Osteocyte (in vitro differentiated cells): ENCODE data around the gene ME1. TPM values are rescaled to one million over a fixed set of nuclear protein-coding genes. Genes with fewer than 3 reads are reported as not detected.

ENCODE experiments used
- DNase-seq: peaks from one replicate; pipeline ENCODE4 v3.0.0; 2021; ENCODE audit warnings: mixed read lengths; ENCODE audit not compliant: unreplicated experiment; ENCODE audit errors: extremely low spot score
- H3K27ac Mint-ChIP-seq: one replicate; pipeline ENCODE4 v1.8.0; 2021; ENCODE audit warnings: mild to moderate bottlenecking, mixed read lengths; ENCODE audit not compliant: unreplicated experiment
- H3K27me3 Mint-ChIP-seq: one replicate; pipeline ENCODE4 v1.8.0; 2021; ENCODE audit warnings: mixed read lengths; ENCODE audit not compliant: unreplicated experiment
- H3K36me3 Mint-ChIP-seq: one replicate; pipeline ENCODE4 v1.8.0; 2021; ENCODE audit warnings: mixed read lengths; ENCODE audit not compliant: unreplicated experiment
- H3K4me1 Mint-ChIP-seq: one replicate; pipeline ENCODE4 v1.8.0; 2021; ENCODE audit warnings: mixed read lengths; ENCODE audit not compliant: unreplicated experiment
- H3K4me3 Mint-ChIP-seq: one replicate; pipeline ENCODE4 v1.8.0; 2021; ENCODE audit warnings: mild to moderate bottlenecking, moderate library complexity, mixed read lengths; ENCODE audit not compliant: unreplicated experiment
- H3K9me3 Mint-ChIP-seq: one replicate; pipeline ENCODE4 v1.8.0; 2021; ENCODE audit warnings: mixed read lengths; ENCODE audit not compliant: unreplicated experiment
- CTCF ChIP-seq: fragments of 200-600 bp; sonication (generic); IDR thresholded peaks from 2 replicates; pipeline ENCODE4 v1.5.0; 2021; ENCODE audit warnings: antibody characterized with exemption, mild to moderate bottlenecking, moderate library complexity
- total RNA-seq: library from RNA; stranded (reverse); gene quantifications from 2 replicates; pipeline ENCODE4 v1.2.1, GENCODE V29; 2021

ME1 gene
- total RNA-seq, 1 donor from 2014 or later, result 28.0 TPM

- Mint-ChIP-seq H3K27ac (no peak overlapping the region), H3K4me3 (no peak overlapping the region), H3K9me3 (no peaks in the 10 kb centered on the region), H3K36me3 (peaks cover 10% of the 10 kb centered on the region), H3K27me3 (no peaks in the 10 kb centered on the region), H3K4me1 (peaks cover 24% of the 10 kb centered on the region)
- no peak for DNase-seq
- no peak for TF ChIP-seq CTCF
Observed at GRCh38 chr6:83202031-83202430, 228.8 kb downstream of the ME1 start.

- Mint-ChIP-seq H3K4me1 (peaks cover 28% of the 10 kb centered on the region), H3K36me3 (peaks cover 10% of the 10 kb centered on the region), H3K27ac (peak overlapping the region; percentile 52), H3K4me3 (no peak overlapping the region), H3K27me3 (no peaks in the 10 kb centered on the region), H3K9me3 (no peaks in the 10 kb centered on the region)
- DNase-seq, result no peak
- TF ChIP-seq CTCF, result no peak
Observed at GRCh38 chr6:83199863-83200225, 231.0 kb downstream of the ME1 start.

GRCh38 chr6:83199173-83199862, 231.5 kb downstream of the ME1 start:
- H3K4me3 Mint-ChIP-seq, result no peak overlapping the region
- peak overlapping the region; percentile 62 for H3K27ac Mint-ChIP-seq
- peaks cover 10% of the 10 kb centered on the region for H3K36me3 Mint-ChIP-seq
- TF ChIP-seq CTCF, result no peak
- no peaks in the 10 kb centered on the region for H3K27me3 Mint-ChIP-seq
- H3K4me1 Mint-ChIP-seq, result peaks cover 33% of the 10 kb centered on the region
- no peak for DNase-seq
- no peaks in the 10 kb centered on the region for H3K9me3 Mint-ChIP-seq

- no peak for TF ChIP-seq CTCF
- Mint-ChIP-seq H3K4me3 (no peak overlapping the region), H3K4me1 (peaks cover 38% of the 10 kb centered on the region), H3K36me3 (peaks cover 10% of the 10 kb centered on the region), H3K27me3 (no peaks in the 10 kb centered on the region), H3K9me3 (no peaks in the 10 kb centered on the region), H3K27ac (peak overlapping the region; percentile 62)
- no peak for DNase-seq
Observed at GRCh38 chr6:83198486-83199172, 232.2 kb downstream of the ME1 start.

GRCh38 chr6:83193747-83194566, 236.9 kb downstream of the ME1 start:
- peaks cover 55% of the 10 kb centered on the region for H3K4me1 Mint-ChIP-seq
- no peaks in the 10 kb centered on the region for H3K27me3 Mint-ChIP-seq
- peak overlapping the region; percentile 66 for H3K27ac Mint-ChIP-seq

More at GRCh38 chr6:83193747-83194566, 236.9 kb downstream of the ME1 start:
- Mint-ChIP-seq H3K9me3 (no peaks in the 10 kb centered on the region), H3K4me3 (peak overlapping the region; percentile 98), H3K36me3 (peaks cover 17% of the 10 kb centered on the region)
- DNase-seq, result peak; percentile 86
- no peak for TF ChIP-seq CTCF
